IMR-90 (cell line): Measurements from ENCODE around the gene ZMYM4. TPM values are rescaled to one million over a fixed set of nuclear protein-coding genes. Genes with fewer than 3 reads are reported as not detected.

ENCODE experiments used
- ATAC-seq: fragments of 200-7000 bp; cut with Tn5 transposase; 2 replicates; pipeline ENCODE4 v1.9.1; 2020; ENCODE audit warnings: low read depth, mild to moderate bottlenecking, moderate library complexity
- BruUV-seq: library from RNA; stranded (reverse); fragments of 400-500 nt; replicated peaks from 2 replicates; lab custom pipeline; 2021; lab: Mats Ljungman, UMichigan
- CTCF ChIA-PET: fragments of 300-600 bp; formaldehyde crosslinking; extraction: SDS; loops from one replicate; lab custom pipeline; 2021; ENCODE audit warnings: antibody characterized with exemption; lab: Yijun Ruan, JAX
- POLR2A ChIA-PET: fragments of 300-600 bp; sonication (Branson Sonifier 250); formaldehyde crosslinking; loops from one replicate; lab custom pipeline; 2022; ENCODE audit warnings: antibody characterized with exemption; ENCODE audit not compliant: unreplicated experiment; lab: Charles Lee
- DNase-seq: peaks from one replicate; pipeline ENCODE4 v3.0.0; 2013
- H2AFZ ChIP-seq: replicated peaks from 2 replicates; pipeline ENCODE3; 2013; ENCODE audit warnings: low read length, mild to moderate bottlenecking; ENCODE audit not compliant: poor library complexity
- H2AK5ac ChIP-seq: 2 replicates; pipeline ENCODE4 v1.6.1; 2013; ENCODE audit warnings: low read depth, low read length, inconsistent platforms
- H2AK9ac ChIP-seq: replicated peaks from 2 replicates; pipeline ENCODE3; 2013; ENCODE audit warnings: mild to moderate bottlenecking, low read depth, low read length, moderate library complexity; ENCODE audit not compliant: poor library complexity
- H2BK120ac ChIP-seq: 2 replicates; pipeline ENCODE4 v1.6.1; 2013; ENCODE audit warnings: low read depth, low read length, inconsistent platforms
- H2BK15ac ChIP-seq: 3 replicates; pipeline ENCODE4 v1.6.1; 2013; ENCODE audit warnings: low read depth, low read length, inconsistent platforms
- H2BK20ac ChIP-seq: 2 replicates; pipeline ENCODE4 v1.6.1; 2013; ENCODE audit warnings: low read depth, mild to moderate bottlenecking, inconsistent platforms, low read length, moderate library complexity
- H2BK5ac ChIP-seq: 2 replicates; pipeline ENCODE4 v1.6.1; 2013; ENCODE audit warnings: mild to moderate bottlenecking, low read depth, low read length, inconsistent platforms; ENCODE audit not compliant: poor library complexity, severe bottlenecking
- H3K14ac ChIP-seq: replicated peaks from 2 replicates; pipeline ENCODE4 v1.6.1; 2013; ENCODE audit warnings: low read depth, low read length, inconsistent platforms
- H3K18ac ChIP-seq: 2 replicates; pipeline ENCODE4 v1.6.1; 2013; ENCODE audit warnings: low read depth, low read length, control low read depth
- H3K23ac ChIP-seq: 2 replicates; pipeline ENCODE4 v1.6.1; 2013; ENCODE audit warnings: low read depth, low read length, inconsistent platforms
- H3K27ac ChIP-seq: 2 replicates; pipeline ENCODE4 v1.5.1; 2013; ENCODE audit warnings: mild to moderate bottlenecking, control low read depth, low read length; ENCODE audit not compliant: insufficient read depth
- H3K27me3 ChIP-seq: 2 replicates; pipeline ENCODE4 v1.6.1; 2013; ENCODE audit warnings: low read length; ENCODE audit not compliant: control insufficient read depth, insufficient read depth
- H3K36me3 ChIP-seq: 2 replicates; pipeline ENCODE4 v1.6.1; 2013; ENCODE audit warnings: low read length, mixed read lengths; ENCODE audit not compliant: control insufficient read depth, insufficient read depth
- H3K4ac ChIP-seq: 2 replicates; pipeline ENCODE4 v1.6.1; 2013; ENCODE audit warnings: low read depth, low read length, inconsistent platforms
- H3K4me1 ChIP-seq: 2 replicates; pipeline ENCODE4 v1.6.1; 2013; ENCODE audit warnings: low read length, mixed read lengths; ENCODE audit not compliant: control insufficient read depth, insufficient read depth
- H3K4me2 ChIP-seq: 2 replicates; pipeline ENCODE4 v1.6.1; 2013; ENCODE audit warnings: low read depth, mild to moderate bottlenecking, control low read depth, low read length, moderate library complexity
- H3K4me3 ChIP-seq: 2 replicates; pipeline ENCODE4 v1.5.1; 2013; ENCODE audit warnings: low read depth, mild to moderate bottlenecking, control low read depth, low read length, moderate library complexity; ENCODE audit not compliant: insufficient read depth
- H3K56ac ChIP-seq: 2 replicates; pipeline ENCODE4 v1.6.1; 2013; ENCODE audit warnings: low read length, inconsistent platforms; ENCODE audit not compliant: insufficient read depth; ENCODE audit errors: extremely low read depth
- H3K79me1 ChIP-seq, 2 experiments: 2 replicates each; pipeline ENCODE4 v1.6.1; 2013; ENCODE audit warnings: low read length in 2 of 2, inconsistent platforms in 1 of 2, low read depth in 1 of 2
- H3K9ac ChIP-seq: 2 replicates; pipeline ENCODE4 v1.6.1; 2013; ENCODE audit warnings: low read depth, low read length, control low read depth
- H3K9me1 ChIP-seq: 2 replicates; pipeline ENCODE4 v1.6.1; 2013; ENCODE audit warnings: low read length, inconsistent platforms; ENCODE audit not compliant: insufficient read depth
- H3K9me3 ChIP-seq: 2 replicates; pipeline ENCODE4 v1.6.1; 2013; ENCODE audit warnings: low read length; ENCODE audit not compliant: control insufficient read depth, insufficient read depth
- H4K20me1 ChIP-seq: 2 replicates; pipeline ENCODE4 v1.6.1; 2013; ENCODE audit warnings: low read length, inconsistent platforms; ENCODE audit not compliant: insufficient read depth
- H4K5ac ChIP-seq: 2 replicates; pipeline ENCODE4 v1.6.1; 2013; ENCODE audit warnings: mild to moderate bottlenecking, low read depth, low read length, control low read depth
- H4K8ac ChIP-seq, 2 experiments: 2 replicates each; pipeline ENCODE4 v1.6.1; 2013; ENCODE audit warnings: low read depth in 2 of 2, low read length in 2 of 2, control low read depth in 1 of 2, inconsistent platforms in 1 of 2
- H4K91ac ChIP-seq: 2 replicates; pipeline ENCODE4 v1.6.1; 2013; ENCODE audit warnings: low read depth, low read length, inconsistent platforms; ENCODE audit not compliant: insufficient read depth
- CEBPB ChIP-seq: IDR thresholded peaks from 2 replicates; pipeline ENCODE4 v1.6.1; 2012; ENCODE audit warnings: low read depth, low read length, improper control_type of control experiment
- CTCF ChIP-seq: conservative IDR thresholded peaks from 2 replicates; pipeline ENCODE4 v1.5.1; 2012; ENCODE audit warnings: mild to moderate bottlenecking, low read depth, low read length, improper control_type of control experiment
- MAZ ChIP-seq: IDR thresholded peaks from 2 replicates; pipeline ENCODE4 v1.6.1; 2012; ENCODE audit warnings: low read depth, mild to moderate bottlenecking, low read length, improper control_type of control experiment, moderate library complexity, borderline replicate concordance
- MXI1 ChIP-seq: IDR thresholded peaks from 2 replicates; pipeline ENCODE4 v1.6.1; 2012; ENCODE audit warnings: low read depth, mild to moderate bottlenecking, low read length, moderate library complexity, borderline replicate concordance
- POLR2A ChIP-seq: IDR thresholded peaks from 2 replicates; pipeline ENCODE4 v1.6.1; 2012; ENCODE audit warnings: mild to moderate bottlenecking, low read depth, low read length
- RAD21 ChIP-seq: IDR thresholded peaks from 2 replicates; pipeline ENCODE4 v1.6.1; 2012; ENCODE audit warnings: low read length, improper control_type of control experiment
- USF2 ChIP-seq: fragments of 150-350 bp; IDR thresholded peaks from 2 replicates; pipeline ENCODE4 v1.6.1; 2017; ENCODE audit warnings: mild to moderate bottlenecking, antibody characterized with exemption, low read length, low read depth
- WGBS, 2 experiments: methylation state at CpG; one replicate each; pipeline versions ENCODE4 v1.1.5 to v1.1.7; 2013; ENCODE audit warnings: missing lambda C conversion rate in 2 of 2; ENCODE audit not compliant: insufficient read length in 1 of 2; ENCODE audit errors: extremely low coverage in 2 of 2; 5-methylcytosine and 5-hydroxymethylcytosine counted together
- dilution Hi-C: fragments of 300-500 bp; cut with HindIII; formaldehyde crosslinking; loops from one replicate; pipeline ENCODE4 v1.14.3; 2018; ENCODE audit warnings: low sequenced_read_pairs; ENCODE audit not compliant: unreplicated experiment
- in situ Hi-C: fragments of 300-500 bp; cut with MboI; formaldehyde crosslinking; loops from 3 replicates; pipeline ENCODE4 v1.14.3; 2019; ENCODE audit warnings: low sequenced_read_pairs, inconsistent platforms, mixed read lengths
- intact Hi-C: fragments of 100-400 bp; cut with micrococcal nuclease; formaldehyde crosslinking; loops from 2 replicates; pipeline ENCODE4 v1.10.0; 2022
- polyA plus RNA-seq, 3 experiments: library from polyadenylated mRNA; depleted of rRNA; stranded (reverse); fragments of >200 nt; gene quantifications; 2 replicates each; pipeline ENCODE4 v1.2.3, GENCODE V29; 2012; ENCODE audit warnings: low replicate concordance in 1 of 3
- total RNA-seq: library from RNA; depleted of rRNA; stranded (reverse); fragments of >200 nt; gene quantifications from 2 replicates; pipeline ENCODE4 v1.2.3, GENCODE V29; 2012

ZMYM4 gene
- total and polyA plus RNA-seq, 2 of the 4 experiments (the other 2 are of a cell fraction) = 14.7 to 53.8 TPM

- H3K4ac ChIP-seq = no peak overlapping the region
- no peak overlapping the region for H4K8ac ChIP-seq
- TF ChIP-seq CTCF (no peak), USF2 (no peak), RAD21 (no peak), CEBPB (no peak), MXI1 (no peak), MAZ (no peak), POLR2A (no peak)
- no peak overlapping the region for H3K27ac ChIP-seq
- peaks cover 10% of the 10 kb centered on the region for H3K36me3 ChIP-seq
- no peak overlapping the region for H4K5ac ChIP-seq
- H3K4me3 ChIP-seq = no peak overlapping the region
- no TSS peak for BruUV-seq
- H3K27me3 ChIP-seq = no peaks in the 10 kb centered on the region
- H3K9me1 ChIP-seq = peaks cover 3% of the 10 kb centered on the region
- H3K9me3 ChIP-seq = no peaks in the 10 kb centered on the region
- in situ Hi-C loops = no loop called here
- H2BK15ac ChIP-seq = no peak overlapping the region
- H2BK20ac ChIP-seq = no peak overlapping the region
- no peak overlapping the region for H2AK9ac ChIP-seq
- no peak overlapping the region for H3K23ac ChIP-seq
- peaks cover 28 to 58% of the 10 kb centered on the region in 2 experiments for H3K79me1 ChIP-seq
- CTCF ChIA-PET = interaction anchor here (0.8 kb wide), 1 partner anchor 10 kb away, joined by 3 read pairs; no protein-coding TSS in a partner anchor
- ATAC-seq (peak; percentile 78), DNase-seq (peak; percentile 4)
- dilution Hi-C loops = no loop called here
- POLR2A ChIA-PET = interaction anchor here (0.7 kb wide), 1 partner anchor 62 kb away, joined by 5 read pairs; no protein-coding TSS in a partner anchor
- no peak overlapping the region for H3K18ac ChIP-seq
- no peak overlapping the region for H3K4me2 ChIP-seq
- WGBS, 2 experiments = no CpG with 5 or more reads among the region's 1 CpG
- no peak overlapping the region for H2BK5ac ChIP-seq
- intact Hi-C loops = no loop called here
- no peak overlapping the region for H4K91ac ChIP-seq
- peaks cover 12% of the 10 kb centered on the region for H4K20me1 ChIP-seq
- no peaks in the 10 kb centered on the region for H3K4me1 ChIP-seq
- no peak overlapping the region for H3K56ac ChIP-seq
- no peak overlapping the region for H3K14ac ChIP-seq
- H2AFZ ChIP-seq = no peak overlapping the region
- H3K9ac ChIP-seq = no peak overlapping the region
- no peak overlapping the region for H2BK120ac ChIP-seq
- no peak overlapping the region for H2AK5ac ChIP-seq
These were observed 66.0 kb downstream of the ZMYM4 start for GRCh38 chr1:35334485-35334884.
